GM10248 (cell line): Measurements from ENCODE around the gene GNS.

Experiments
- CTCF ChIA-PET: fragments of 300-600 bp; sonication (Branson Sonifier 250); formaldehyde crosslinking; extraction: SDS; loops from one replicate; lab custom pipeline; 2021; ENCODE audit warnings: antibody characterized with exemption; lab: Yijun Ruan, JAX
- POLR2A ChIA-PET: fragments of 350-650 bp; sonication (Branson Sonifier 250); formaldehyde crosslinking; extraction: SDS; loops from one replicate; lab custom pipeline; 2020; ENCODE audit warnings: antibody characterized with exemption; lab: Yijun Ruan, JAX
- DNase-seq: peaks from one replicate; pipeline ENCODE4 v3.0.0; 2012; ENCODE audit errors: extremely low spot score
- CTCF ChIP-seq: IDR thresholded peaks from 2 replicates; pipeline ENCODE4 v1.5.1; 2012; ENCODE audit warnings: mild to moderate bottlenecking, low read depth; ENCODE audit errors: extremely low read depth, missing control alignments, control extremely low read depth

GNS gene

GRCh38 chr12:64744422-64745258, 14.6 kb downstream of the GNS start:
- CTCF ChIA-PET = interaction anchor here (1.0 to 2.6 kb wide), 2 partner anchors 12 to 195 kb away, joined by 3 to 8 read pairs; no protein-coding TSS in a partner anchor
- DNase-seq = no peak

GRCh38 chr12:64743206-64743605, 16.0 kb downstream of the GNS start:
- CTCF ChIA-PET = interaction anchor here (1.0 to 2.6 kb wide), 4 partner anchors 14 to 194 kb away, joined by 3 to 8 read pairs (median 3); no protein-coding TSS in a partner anchor
- no peak for TF ChIP-seq CTCF
- POLR2A ChIA-PET = no interaction called here
- no peak for DNase-seq

More at GRCh38 chr12:64744422-64745258, 14.6 kb downstream of the GNS start:
- TF ChIP-seq CTCF = no peak
- POLR2A ChIA-PET = no interaction called here

- no peak for DNase-seq
- no peak for TF ChIP-seq CTCF
- ChIA-PET POLR2A (no interaction called here), CTCF (interaction anchor here (1.0 to 1.3 kb wide), 2 partner anchors 16 to 193 kb away, joined by 3 read pairs; no protein-coding TSS in a partner anchor)
Measured at GRCh38 chr12:64742416-64742815, 16.8 kb downstream of the GNS start.

GRCh38 chr12:64740646-64741045, 18.6 kb downstream of the GNS start:
- TF ChIP-seq CTCF = no peak
- ChIA-PET POLR2A (no interaction called here), CTCF (interaction anchor here (1.0 to 1.4 kb wide), 2 partner anchors 8 to 10 kb away, joined by 3 to 4 read pairs; no protein-coding TSS in a partner anchor)
- DNase-seq = no peak

- DNase-seq = no peak
- TF ChIP-seq CTCF = no peak
- POLR2A ChIA-PET = no interaction called here
- CTCF ChIA-PET = interaction anchor here (1.0 to 1.7 kb wide), 3 partner anchors 9 to 148 kb away, joined by 3 to 4 read pairs (median 4); no protein-coding TSS in a partner anchor
Measured at GRCh38 chr12:64739778-64740177, 19.4 kb downstream of the GNS start.

- no peak for TF ChIP-seq CTCF
- CTCF ChIA-PET = interaction anchor here (1.4 to 1.6 kb wide), 2 partner anchors 59 to 154 kb away, joined by 3 to 4 read pairs; no protein-coding TSS in a partner anchor
- no peak for DNase-seq
- POLR2A ChIA-PET = no interaction called here
Measured at GRCh38 chr12:64737539-64737938, 21.7 kb downstream of the GNS start.
